Measurements from ENCODE around the gene CCDC149.

Gene CCDC149

GRCh38 chr4:24896977-24897376 is 15.9 kb downstream of the CCDC149 start:
- Histone ChIP-seq H3F3A (ENCODE audit: insufficient read depth, low read length) (no peaks in the 10 kb centered on the region), H3K4me2 (ENCODE audit: low read depth, low read length) (no peak overlapping the region), H3K9me2 (replicated peaks; ENCODE audit: insufficient read depth, low read length) (no peaks in the 10 kb centered on the region), H3K4me1 (ENCODE audit: low read length) (no peaks in the 10 kb centered on the region), H3K4me3 (ENCODE audit: low read length) (no peak overlapping the region), H3K27ac (ENCODE audit: low read length) (no peak overlapping the region), H4K20me1 (ENCODE audit: insufficient read depth, low read length) (no peaks in the 10 kb centered on the region), H3K27me3 (replicated peaks; ENCODE audit: insufficient read depth, low read length) (no peaks in the 10 kb centered on the region), H3K36me3 (replicated peaks; ENCODE audit: insufficient read depth, low read length) (no peaks in the 10 kb centered on the region), H2AFZ (ENCODE audit: low read length) (no peak overlapping the region), H3K9ac (ENCODE audit: low read length) (no peak overlapping the region), H3K79me2 (ENCODE audit: low read length) (no peaks in the 10 kb centered on the region), H3K9me3 (replicated peaks; ENCODE audit: insufficient read depth, low read length) (no peaks in the 10 kb centered on the region)
- TF ChIP-seq EZH2phosphoT487 (IDR thresholded peaks at IDR 0.05; ENCODE audit: low read length): no peak
- TF ChIP-seq, protein P1, sequence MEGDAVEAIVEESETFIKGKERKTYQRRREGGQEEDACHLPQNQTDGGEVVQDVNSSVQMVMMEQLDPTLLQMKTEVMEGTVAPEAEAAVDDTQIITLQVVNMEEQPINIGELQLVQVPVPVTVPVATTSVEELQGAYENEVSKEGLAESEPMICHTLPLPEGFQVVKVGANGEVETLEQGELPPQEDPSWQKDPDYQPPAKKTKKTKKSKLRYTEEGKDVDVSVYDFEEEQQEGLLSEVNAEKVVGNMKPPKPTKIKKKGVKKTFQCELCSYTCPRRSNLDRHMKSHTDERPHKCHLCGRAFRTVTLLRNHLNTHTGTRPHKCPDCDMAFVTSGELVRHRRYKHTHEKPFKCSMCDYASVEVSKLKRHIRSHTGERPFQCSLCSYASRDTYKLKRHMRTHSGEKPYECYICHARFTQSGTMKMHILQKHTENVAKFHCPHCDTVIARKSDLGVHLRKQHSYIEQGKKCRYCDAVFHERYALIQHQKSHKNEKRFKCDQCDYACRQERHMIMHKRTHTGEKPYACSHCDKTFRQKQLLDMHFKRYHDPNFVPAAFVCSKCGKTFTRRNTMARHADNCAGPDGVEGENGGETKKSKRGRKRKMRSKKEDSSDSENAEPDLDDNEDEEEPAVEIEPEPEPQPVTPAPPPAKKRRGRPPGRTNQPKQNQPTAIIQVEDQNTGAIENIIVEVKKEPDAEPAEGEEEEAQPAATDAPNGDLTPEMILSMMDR (IDR thresholded peaks at IDR 0.05; ENCODE audit: low read length): no peak
- TF ChIP-seq EZH2 (optimal IDR thresholded peaks at IDR 0.05; ENCODE audit: low read depth, low read length): no peak
- DNase-seq: no peak

GRCh38 chr4:24896056-24896455 is 16.8 kb downstream of the CCDC149 start:
- no peaks in the 10 kb centered on the region for H3K27me3 ChIP-seq (replicated peaks; ENCODE audit: insufficient read depth, low read length)
- TF ChIP-seq EZH2phosphoT487 (IDR thresholded peaks at IDR 0.05; ENCODE audit: low read length) (no peak), EZH2 (optimal IDR thresholded peaks at IDR 0.05; ENCODE audit: low read depth, low read length) (no peak)
- TF ChIP-seq, protein P1 (IDR thresholded peaks at IDR 0.05; ENCODE audit: low read length): no peak
- H3K4me3 ChIP-seq (ENCODE audit: low read length): no peak overlapping the region

DNA sequence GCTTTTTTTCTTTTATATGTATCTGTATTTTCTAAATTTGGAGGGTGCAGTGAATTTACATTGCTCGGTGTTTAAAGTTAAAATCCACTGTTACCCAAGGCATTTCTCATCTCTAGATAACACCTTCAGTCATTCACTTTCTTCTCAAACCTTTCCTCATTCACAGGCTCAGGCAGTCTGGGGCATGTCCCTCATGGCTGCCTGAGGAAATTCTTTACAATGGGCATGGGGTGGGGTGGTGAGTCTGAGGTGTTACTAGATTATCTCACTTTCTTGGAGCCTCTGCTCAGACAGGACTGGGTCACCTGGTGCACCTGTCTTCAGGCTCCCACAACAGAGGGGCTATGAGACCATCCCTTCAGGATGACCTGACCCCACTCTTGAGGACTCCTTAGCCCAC is 17.4 kb downstream of the CCDC149 start:
- Histone ChIP-seq H3K9ac (ENCODE audit: low read length) (no peak overlapping the region), H3K4me2 (ENCODE audit: low read depth, low read length) (no peak overlapping the region), H3K4me3 (ENCODE audit: low read length) (no peak overlapping the region), H4K20me1 (ENCODE audit: insufficient read depth, low read length) (no peaks in the 10 kb centered on the region), H3K27me3 (replicated peaks; ENCODE audit: insufficient read depth, low read length) (no peaks in the 10 kb centered on the region), H3K9me3 (replicated peaks; ENCODE audit: insufficient read depth, low read length) (no peaks in the 10 kb centered on the region), H3K4me1 (ENCODE audit: low read length) (no peaks in the 10 kb centered on the region), H3K79me2 (ENCODE audit: low read length) (no peaks in the 10 kb centered on the region), H3F3A (ENCODE audit: insufficient read depth, low read length) (no peaks in the 10 kb centered on the region), H2AFZ (ENCODE audit: low read length) (no peak overlapping the region), H3K27ac (ENCODE audit: low read length) (no peak overlapping the region), H3K36me3 (replicated peaks; ENCODE audit: insufficient read depth, low read length) (no peaks in the 10 kb centered on the region), H3K9me2 (replicated peaks; ENCODE audit: insufficient read depth, low read length) (no peaks in the 10 kb centered on the region)
- no peak for DNase-seq
- TF ChIP-seq EZH2phosphoT487 (IDR thresholded peaks at IDR 0.05; ENCODE audit: low read length) (no peak), EZH2 (optimal IDR thresholded peaks at IDR 0.05; ENCODE audit: low read depth, low read length) (no peak)
- TF ChIP-seq, protein P1 (IDR thresholded peaks at IDR 0.05; ENCODE audit: low read length): no peak

More at GRCh38 chr4:24896056-24896455, 16.8 kb downstream of the CCDC149 start:
- H3K4me1 ChIP-seq (ENCODE audit: low read length): no peaks in the 10 kb centered on the region
- H3K9ac ChIP-seq (ENCODE audit: low read length): no peak overlapping the region
- H3K9me2 ChIP-seq (replicated peaks; ENCODE audit: insufficient read depth, low read length): no peaks in the 10 kb centered on the region
- H3K27ac ChIP-seq (ENCODE audit: low read length): no peak overlapping the region
- H3K9me3 ChIP-seq (replicated peaks; ENCODE audit: insufficient read depth, low read length): no peaks in the 10 kb centered on the region
- H3F3A ChIP-seq (ENCODE audit: insufficient read depth, low read length): no peaks in the 10 kb centered on the region
- H3K36me3 ChIP-seq (replicated peaks; ENCODE audit: insufficient read depth, low read length): no peaks in the 10 kb centered on the region
- H4K20me1 ChIP-seq (ENCODE audit: insufficient read depth, low read length): no peaks in the 10 kb centered on the region
- no peak overlapping the region for H2AFZ ChIP-seq (ENCODE audit: low read length)
- no peak overlapping the region for H3K4me2 ChIP-seq (ENCODE audit: low read depth, low read length)
- no peak for DNase-seq
- H3K79me2 ChIP-seq (ENCODE audit: low read length): no peaks in the 10 kb centered on the region
